GM12874 (cell line): ENCODE results near the gene HEY2.

Experiments
- CTCF ChIP-seq: IDR thresholded peaks from 2 replicates; pipeline ENCODE4 v1.5.1; 2011; ENCODE audit warnings: low read depth, mild to moderate bottlenecking, control low read depth, low read length, moderate library complexity; ENCODE audit not compliant: insufficient read depth

HEY2 gene

GRCh38 chr6:125759959-125760457 lies 10.6 kb downstream of the HEY2 start:
- no peak for TF ChIP-seq CTCF

- TF ChIP-seq CTCF, result no peak
Observed at GRCh38 chr6:125764121-125764671, 14.8 kb downstream of the HEY2 start.

GRCh38 chr6:125765944-125766343 lies 16.5 kb downstream of the HEY2 start:
- TF ChIP-seq CTCF, result no peak

- TF ChIP-seq CTCF, result no peak
Observed at GRCh38 chr6:125766641-125767040, 17.2 kb downstream of the HEY2 start.

GRCh38 chr6:125769147-125769783 lies 19.8 kb downstream of the HEY2 start:
- no peak for TF ChIP-seq CTCF

GRCh38 chr6:125773387-125774341 lies 24.2 kb downstream of the HEY2 start:
- TF ChIP-seq CTCF, result no peak

- no peak for TF ChIP-seq CTCF
Observed at GRCh38 chr6:125779924-125780539, 30.6 kb downstream of the HEY2 start.
